ENCODE measurements around the gene PDE8B. TPM values are rescaled to one million over a fixed set of nuclear protein-coding genes. Genes with fewer than 3 reads are reported as not detected.

The PDE8B gene
- total RNA-seq, 1 experiment from 2014 or later, result 0.86 TPM

- BruUV-seq (replicated peaks), result no TSS peak
- Mint-ChIP-seq H3K4me3 (ENCODE audit: unreplicated experiment) (peak overlapping the region; percentile 19), H3K27ac (ENCODE audit: unreplicated experiment) (no peak overlapping the region), H3K9me3 (ENCODE audit: unreplicated experiment) (no peaks in the 10 kb centered on the region), H3K27me3 (ENCODE audit: insufficient read depth, unreplicated experiment) (no peaks in the 10 kb centered on the region), H3K36me3 (ENCODE audit: insufficient read depth, unreplicated experiment) (no peaks in the 10 kb centered on the region), H3K4me1 (ENCODE audit: low read depth, unreplicated experiment) (peaks cover 8% of the 10 kb centered on the region)
- peak; percentile 52 to 68 for DNase-seq
- CTCF ChIA-PET, result no interaction called here
- POLR2A ChIA-PET, result no interaction called here
- intact Hi-C loops (cut with micrococcal nuclease; ENCODE audit: unreplicated experiment), result loop anchor here (2.0 kb wide), 1 partner anchor 202 kb away; no protein-coding TSS in a partner anchor
- Histone ChIP-seq H3K27me3 (replicated peaks; ENCODE audit: control insufficient read depth, insufficient read depth, low read length) (no peaks in the 10 kb centered on the region), H3K4me3 (ENCODE audit: low read depth, low read length) (no peak overlapping the region), H3K36me3 (ENCODE audit: control insufficient read depth, insufficient read depth, low read length) (no peaks in the 10 kb centered on the region), H3K9me3 (no peaks in the 10 kb centered on the region), H3K4me1 (peaks cover 21% of the 10 kb centered on the region)
- no peak for TF ChIP-seq CTCF (IDR thresholded peaks at IDR 0.05; ENCODE audit: insufficient read depth in 1 of 2, low read depth in 1 of 2, low read length in 1 of 2, severe bottlenecking in 1 of 2, unreplicated experiment in 1 of 2)
These were observed 14.3 kb downstream of the PDE8B start for GRCh38 chr5:77224672-77225355.

- H3K4me1 Mint-ChIP-seq (ENCODE audit: low read depth, unreplicated experiment), result peaks cover 8% of the 10 kb centered on the region
- Histone ChIP-seq H3K9me3 (no peaks in the 10 kb centered on the region), H3K4me1 (peaks cover 21% of the 10 kb centered on the region), H3K36me3 (ENCODE audit: control insufficient read depth, insufficient read depth, low read length) (no peaks in the 10 kb centered on the region), H3K27me3 (replicated peaks; ENCODE audit: control insufficient read depth, insufficient read depth, low read length) (no peaks in the 10 kb centered on the region), H3K4me3 (ENCODE audit: low read depth, low read length) (no peak overlapping the region)
- ChIA-PET CTCF (no interaction called here), POLR2A (no interaction called here)
- intact Hi-C loops (cut with micrococcal nuclease; ENCODE audit: unreplicated experiment), result loop anchor here (2.0 kb wide), 1 partner anchor 201 kb away; no protein-coding TSS in a partner anchor
- BruUV-seq (replicated peaks), result no TSS peak
- H3K4me3 Mint-ChIP-seq (ENCODE audit: unreplicated experiment), result no peak overlapping the region
- H3K27ac Mint-ChIP-seq (ENCODE audit: unreplicated experiment), result no peak overlapping the region
- H3K36me3 Mint-ChIP-seq (ENCODE audit: insufficient read depth, unreplicated experiment), result no peaks in the 10 kb centered on the region
- H3K27me3 Mint-ChIP-seq (ENCODE audit: insufficient read depth, unreplicated experiment), result no peaks in the 10 kb centered on the region
- DNase-seq, result no peak
- TF ChIP-seq CTCF (IDR thresholded peaks at IDR 0.05; ENCODE audit: insufficient read depth in 1 of 2, low read depth in 1 of 2, low read length in 1 of 2, severe bottlenecking in 1 of 2, unreplicated experiment in 1 of 2), result no peak
- no peaks in the 10 kb centered on the region for H3K9me3 Mint-ChIP-seq (ENCODE audit: unreplicated experiment)
These were observed 15.1 kb downstream of the PDE8B start for GRCh38 chr5:77225531-77225930.

- H3K4me1 Mint-ChIP-seq (ENCODE audit: low read depth, unreplicated experiment), result peaks cover 2% of the 10 kb centered on the region
- Histone ChIP-seq H3K9me3 (no peaks in the 10 kb centered on the region), H3K27me3 (replicated peaks; ENCODE audit: control insufficient read depth, insufficient read depth, low read length) (no peaks in the 10 kb centered on the region), H3K4me3 (ENCODE audit: low read depth, low read length) (no peak overlapping the region), H3K4me1 (peaks cover 7% of the 10 kb centered on the region), H3K36me3 (ENCODE audit: control insufficient read depth, insufficient read depth, low read length) (no peaks in the 10 kb centered on the region)
- no peak for TF ChIP-seq CTCF (IDR thresholded peaks at IDR 0.05; ENCODE audit: insufficient read depth in 1 of 2, low read depth in 1 of 2, low read length in 1 of 2, severe bottlenecking in 1 of 2, unreplicated experiment in 1 of 2)
- intact Hi-C loops (cut with micrococcal nuclease; ENCODE audit: unreplicated experiment), result no loop called here
- DNase-seq, result no peak
- H3K27ac Mint-ChIP-seq (ENCODE audit: unreplicated experiment), result no peak overlapping the region
- no TSS peak for BruUV-seq (replicated peaks)
- no peaks in the 10 kb centered on the region for H3K9me3 Mint-ChIP-seq (ENCODE audit: unreplicated experiment)
- no peak overlapping the region for H3K4me3 Mint-ChIP-seq (ENCODE audit: unreplicated experiment)
- ChIA-PET POLR2A (no interaction called here), CTCF (no interaction called here)
- no peaks in the 10 kb centered on the region for H3K27me3 Mint-ChIP-seq (ENCODE audit: insufficient read depth, unreplicated experiment)
- H3K36me3 Mint-ChIP-seq (ENCODE audit: insufficient read depth, unreplicated experiment), result no peaks in the 10 kb centered on the region
These were observed 19.4 kb downstream of the PDE8B start for GRCh38 chr5:77229887-77230286.

Measured in Caco-2 (cell line).